ENCODE results near the gene ANKH. TPM values are rescaled to one million over a fixed set of nuclear protein-coding genes. Genes with fewer than 3 reads are reported as not detected.

ANKH gene
- total and polyA plus RNA-seq, 2 donors (not counting 1 experiment from before 2014, with no cell fraction given): 13.7 to 71.1 TPM

GRCh38 chr5:14767735-14768507 is 103.7 kb downstream of the ANKH start:
- no peaks in the 10 kb centered on the region for H3K9me3 ChIP-seq (ENCODE audit: control extremely low read depth in 1 of 3, control insufficient read depth in 2 of 3, insufficient read depth in 1 of 3, low read length in 2 of 3)
- H2AFZ ChIP-seq (ENCODE audit: insufficient read depth, low read depth, low read length, poor library complexity, severe bottlenecking): no peak overlapping the region
- H3K9me3 Mint-ChIP-seq (ENCODE audit: insufficient read depth): no peaks in the 10 kb centered on the region
- no peaks in the 10 kb centered on the region for H3K36me3 ChIP-seq (replicated peaks in 1 of 2; ENCODE audit: control extremely low read depth in 1 of 2, control insufficient read depth in 1 of 2, extremely low read depth in 1 of 2, insufficient read depth in 2 of 2, low read length in 1 of 2)
- H3K9ac ChIP-seq (ENCODE audit: low read length): no peak overlapping the region
- no peaks in the 10 kb centered on the region for H3K79me2 ChIP-seq (ENCODE audit: control insufficient read depth, insufficient read depth, low read length)
- WGBS (ENCODE audit: insufficient coverage): 86% methylated on average over 2 of the region's 8 CpGs
- POLR2A ChIA-PET: no interaction called here
- no peak for DNase-seq
- intact Hi-C loops (cut with micrococcal nuclease): no loop called here
- H3K4me2 ChIP-seq (replicated peaks; ENCODE audit: low read depth, low read length, poor library complexity, severe bottlenecking): no peak overlapping the region
- peaks cover 21% of the 10 kb centered on the region for H3K4me1 Mint-ChIP-seq
- H3K27ac Mint-ChIP-seq: no peak overlapping the region
- TF ChIP-seq, protein P1, sequence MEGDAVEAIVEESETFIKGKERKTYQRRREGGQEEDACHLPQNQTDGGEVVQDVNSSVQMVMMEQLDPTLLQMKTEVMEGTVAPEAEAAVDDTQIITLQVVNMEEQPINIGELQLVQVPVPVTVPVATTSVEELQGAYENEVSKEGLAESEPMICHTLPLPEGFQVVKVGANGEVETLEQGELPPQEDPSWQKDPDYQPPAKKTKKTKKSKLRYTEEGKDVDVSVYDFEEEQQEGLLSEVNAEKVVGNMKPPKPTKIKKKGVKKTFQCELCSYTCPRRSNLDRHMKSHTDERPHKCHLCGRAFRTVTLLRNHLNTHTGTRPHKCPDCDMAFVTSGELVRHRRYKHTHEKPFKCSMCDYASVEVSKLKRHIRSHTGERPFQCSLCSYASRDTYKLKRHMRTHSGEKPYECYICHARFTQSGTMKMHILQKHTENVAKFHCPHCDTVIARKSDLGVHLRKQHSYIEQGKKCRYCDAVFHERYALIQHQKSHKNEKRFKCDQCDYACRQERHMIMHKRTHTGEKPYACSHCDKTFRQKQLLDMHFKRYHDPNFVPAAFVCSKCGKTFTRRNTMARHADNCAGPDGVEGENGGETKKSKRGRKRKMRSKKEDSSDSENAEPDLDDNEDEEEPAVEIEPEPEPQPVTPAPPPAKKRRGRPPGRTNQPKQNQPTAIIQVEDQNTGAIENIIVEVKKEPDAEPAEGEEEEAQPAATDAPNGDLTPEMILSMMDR (IDR thresholded peaks at IDR 0.05): no peak
- TF ChIP-seq EZH2 (IDR thresholded peaks at IDR 0.05; ENCODE audit: borderline replicate concordance, insufficient read depth, low read depth, low read length, poor library complexity, severe bottlenecking): no peak
- no peaks in the 10 kb centered on the region for H4K20me1 ChIP-seq (ENCODE audit: control insufficient read depth, insufficient read depth, low read length, poor library complexity, severe bottlenecking)
- peaks cover 5 to 6% of the 10 kb centered on the region in 2 donors for H3K4me1 ChIP-seq (ENCODE audit: control insufficient read depth in 2 of 2, insufficient read depth in 2 of 2, low read length in 2 of 2)
- no peaks in the 10 kb centered on the region for H3K27me3 Mint-ChIP-seq
- no peaks in the 10 kb centered on the region for H3K27me3 ChIP-seq (replicated peaks in 1 of 4; ENCODE audit: control extremely low read depth in 1 of 4, control insufficient read depth in 3 of 4, insufficient read depth in 4 of 4, low read length in 3 of 4)
- no peak for ATAC-seq (ENCODE audit: low read depth)
- H3K4me3 Mint-ChIP-seq: no peak overlapping the region
- no peak overlapping the region for H3K27ac ChIP-seq (ENCODE audit: low read length in 2 of 2)
- CTCF ChIA-PET: no interaction called here
- H3K4me3 ChIP-seq (ENCODE audit: control extremely low read depth in 1 of 5, extremely low read depth in 1 of 5, insufficient read depth in 1 of 5, low read depth in 2 of 5, low read length in 4 of 5): no peak overlapping the region

GRCh38 chr5:14767053-14767452 is 104.5 kb downstream of the ANKH start:
- Histone ChIP-seq H3K27me3 (replicated peaks in 1 of 4; ENCODE audit: control extremely low read depth in 1 of 4, control insufficient read depth in 3 of 4, insufficient read depth in 4 of 4, low read length in 3 of 4) (no peaks in the 10 kb centered on the region), H3K4me1 (ENCODE audit: control insufficient read depth in 2 of 2, insufficient read depth in 2 of 2, low read length in 2 of 2) (peaks cover 11 to 13% of the 10 kb centered on the region in 2 donors), H3K9ac (ENCODE audit: low read length) (no peak overlapping the region), H3K79me2 (ENCODE audit: control insufficient read depth, insufficient read depth, low read length) (no peaks in the 10 kb centered on the region), H3K36me3 (replicated peaks in 1 of 2; ENCODE audit: control extremely low read depth in 1 of 2, control insufficient read depth in 1 of 2, extremely low read depth in 1 of 2, insufficient read depth in 2 of 2, low read length in 1 of 2) (no peaks in the 10 kb centered on the region), H3K4me2 (replicated peaks; ENCODE audit: low read depth, low read length, poor library complexity, severe bottlenecking) (no peak overlapping the region), H3K4me3 (ENCODE audit: control extremely low read depth in 1 of 5, extremely low read depth in 1 of 5, insufficient read depth in 1 of 5, low read depth in 2 of 5, low read length in 4 of 5) (no peak overlapping the region), H4K20me1 (ENCODE audit: control insufficient read depth, insufficient read depth, low read length, poor library complexity, severe bottlenecking) (no peaks in the 10 kb centered on the region), H2AFZ (ENCODE audit: insufficient read depth, low read depth, low read length, poor library complexity, severe bottlenecking) (no peak overlapping the region), H3K27ac (ENCODE audit: low read length in 2 of 2) (no peak overlapping the region), H3K9me3 (ENCODE audit: control extremely low read depth in 1 of 3, control insufficient read depth in 2 of 3, insufficient read depth in 1 of 3, low read length in 2 of 3) (no peaks in the 10 kb centered on the region)
- DNase-seq (no peak), ATAC-seq (ENCODE audit: low read depth) (no peak)
- POLR2A ChIA-PET: no interaction called here
- CTCF ChIA-PET: no interaction called here
- H3K4me3 Mint-ChIP-seq: no peak overlapping the region
- no peaks in the 10 kb centered on the region for H3K27me3 Mint-ChIP-seq
- H3K4me1 Mint-ChIP-seq: peaks cover 30% of the 10 kb centered on the region
- intact Hi-C loops (cut with micrococcal nuclease): no loop called here
- no peaks in the 10 kb centered on the region for H3K9me3 Mint-ChIP-seq (ENCODE audit: insufficient read depth)
- no peak overlapping the region for H3K27ac Mint-ChIP-seq
- WGBS (ENCODE audit: insufficient coverage): 100% methylated on average over 2 of the region's 5 CpGs
- no peak for TF ChIP-seq EZH2 (IDR thresholded peaks at IDR 0.05; ENCODE audit: borderline replicate concordance, insufficient read depth, low read depth, low read length, poor library complexity, severe bottlenecking)
